ENCODE measurements around the gene OR2V2. TPM values are rescaled to one million over a fixed set of nuclear protein-coding genes. Genes with fewer than 3 reads are reported as not detected.

The OR2V2 gene
- total RNA-seq, 1 donor from 2014 or later, result not detected

- TF ChIP-seq EZH2 (IDR thresholded peaks at IDR 0.05; ENCODE audit: insufficient read depth, low read length), result no peak
- TF ChIP-seq CTCF (IDR thresholded peaks at IDR 0.05; ENCODE audit: insufficient read depth, low read depth, low read length), result no peak
- Mint-ChIP-seq H3K4me1 (ENCODE audit: low read depth, unreplicated experiment) (peaks cover 8% of the 10 kb centered on the region), H3K4me3 (ENCODE audit: unreplicated experiment) (no peak overlapping the region), H3K9me3 (ENCODE audit: unreplicated experiment) (no peaks in the 10 kb centered on the region), H3K27me3 (ENCODE audit: low read depth, unreplicated experiment) (peaks cover 38% of the 10 kb centered on the region), H3K27ac (ENCODE audit: unreplicated experiment) (no peak overlapping the region), H3K36me3 (ENCODE audit: low read depth, unreplicated experiment) (no peaks in the 10 kb centered on the region)
- Histone ChIP-seq H4K20me1 (ENCODE audit: insufficient read depth, low read length) (no peaks in the 10 kb centered on the region), H3K27me3 (ENCODE audit: insufficient read depth, low read length) (peaks cover 14% of the 10 kb centered on the region), H3K4me3 (ENCODE audit: insufficient read depth, low read depth, low read length) (no peak overlapping the region), H3K4me2 (ENCODE audit: low read length) (no peak overlapping the region), H3K4me1 (ENCODE audit: insufficient read depth, low read length) (peaks cover 2% of the 10 kb centered on the region), H3K9ac (ENCODE audit: low read length) (no peak overlapping the region), H3K36me3 (ENCODE audit: insufficient read depth, low read length) (no peaks in the 10 kb centered on the region), H3K27ac (ENCODE audit: low read depth, low read length) (no peak overlapping the region), H3K9me3 (ENCODE audit: insufficient read depth, low read depth, low read length) (no peaks in the 10 kb centered on the region), H2AFZ (ENCODE audit: low read depth, low read length) (no peak overlapping the region), H3K79me2 (ENCODE audit: insufficient read depth, low read length) (no peaks in the 10 kb centered on the region)
- FAIRE-seq, result no peak
- DNase-seq (ENCODE audit: low read depth), result no peak
Observed at GRCh38 chr5:181197326-181197951, 50.1 kb downstream of the OR2V2 start.

GRCh38 chr5:181198106-181198685 lies 50.8 kb downstream of the OR2V2 start:
- Mint-ChIP-seq H3K4me3 (ENCODE audit: unreplicated experiment) (peak overlapping the region; percentile 45), H3K9me3 (ENCODE audit: unreplicated experiment) (no peaks in the 10 kb centered on the region), H3K27ac (ENCODE audit: unreplicated experiment) (no peak overlapping the region), H3K27me3 (ENCODE audit: low read depth, unreplicated experiment) (peaks cover 42% of the 10 kb centered on the region), H3K36me3 (ENCODE audit: low read depth, unreplicated experiment) (no peaks in the 10 kb centered on the region), H3K4me1 (ENCODE audit: low read depth, unreplicated experiment) (peaks cover 8% of the 10 kb centered on the region)
- Histone ChIP-seq H3K27me3 (ENCODE audit: insufficient read depth, low read length) (peaks cover 14% of the 10 kb centered on the region), H3K27ac (ENCODE audit: low read depth, low read length) (no peak overlapping the region), H3K79me2 (ENCODE audit: insufficient read depth, low read length) (no peaks in the 10 kb centered on the region), H4K20me1 (ENCODE audit: insufficient read depth, low read length) (no peaks in the 10 kb centered on the region), H3K9ac (ENCODE audit: low read length) (no peak overlapping the region), H2AFZ (ENCODE audit: low read depth, low read length) (no peak overlapping the region), H3K4me1 (ENCODE audit: insufficient read depth, low read length) (no peaks in the 10 kb centered on the region), H3K4me3 (ENCODE audit: insufficient read depth, low read depth, low read length) (no peak overlapping the region), H3K36me3 (ENCODE audit: insufficient read depth, low read length) (no peaks in the 10 kb centered on the region), H3K9me3 (ENCODE audit: insufficient read depth, low read depth, low read length) (no peaks in the 10 kb centered on the region), H3K4me2 (ENCODE audit: low read length) (no peak overlapping the region)
- TF ChIP-seq EZH2 (IDR thresholded peaks at IDR 0.05; ENCODE audit: insufficient read depth, low read length), result no peak
- no peak for TF ChIP-seq CTCF (IDR thresholded peaks at IDR 0.05; ENCODE audit: insufficient read depth, low read depth, low read length)
- FAIRE-seq (no peak), DNase-seq (ENCODE audit: low read depth) (no peak)

- Mint-ChIP-seq H3K36me3 (ENCODE audit: low read depth, unreplicated experiment) (no peaks in the 10 kb centered on the region), H3K4me3 (ENCODE audit: unreplicated experiment) (no peak overlapping the region)
- H3K4me3 ChIP-seq (ENCODE audit: insufficient read depth, low read depth, low read length), result no peak overlapping the region
Observed at GRCh38 chr5:181198905-181199519, 51.6 kb downstream of the OR2V2 start.

More at GRCh38 chr5:181198905-181199519, 51.6 kb downstream of the OR2V2 start:
- Mint-ChIP-seq H3K4me1 (ENCODE audit: low read depth, unreplicated experiment) (peaks cover 8% of the 10 kb centered on the region), H3K27me3 (ENCODE audit: low read depth, unreplicated experiment) (peaks cover 48% of the 10 kb centered on the region), H3K27ac (ENCODE audit: unreplicated experiment) (peak overlapping the region; percentile 14), H3K9me3 (ENCODE audit: unreplicated experiment) (no peaks in the 10 kb centered on the region)
- no peaks in the 10 kb centered on the region for H3K36me3 ChIP-seq (ENCODE audit: insufficient read depth, low read length)
- H3K4me1 ChIP-seq (ENCODE audit: insufficient read depth, low read length), result no peaks in the 10 kb centered on the region
- H3K9ac ChIP-seq (ENCODE audit: low read length), result no peak overlapping the region
- H3K27me3 ChIP-seq (ENCODE audit: insufficient read depth, low read length), result peaks cover 21% of the 10 kb centered on the region
- H3K9me3 ChIP-seq (ENCODE audit: insufficient read depth, low read depth, low read length), result no peaks in the 10 kb centered on the region
- DNase-seq (ENCODE audit: low read depth), result no peak
- H4K20me1 ChIP-seq (ENCODE audit: insufficient read depth, low read length), result no peaks in the 10 kb centered on the region
- H3K79me2 ChIP-seq (ENCODE audit: insufficient read depth, low read length), result no peaks in the 10 kb centered on the region
- no peak for TF ChIP-seq EZH2 (IDR thresholded peaks at IDR 0.05; ENCODE audit: insufficient read depth, low read length)
- no peak overlapping the region for H2AFZ ChIP-seq (ENCODE audit: low read depth, low read length)
- H3K4me2 ChIP-seq (ENCODE audit: low read length), result no peak overlapping the region
- H3K27ac ChIP-seq (ENCODE audit: low read depth, low read length), result no peak overlapping the region
- FAIRE-seq, result no peak
